K562 (cell line): Measurements from ENCODE around the gene TIMM10. TPM values are rescaled to one million over a fixed set of nuclear protein-coding genes. Genes with fewer than 3 reads are reported as not detected.

Experiments
- BACH1 ChIP-seq: fragments of 200-800 bp; sonication (Bioruptor generic); IDR thresholded peaks from 2 replicates; pipeline ENCODE4 v1.6.1; 2016; ENCODE audit warnings: missing genetic modification characterization, missing compliant biosample characterization
- CTBP1 ChIP-seq: fragments of 450-650 bp; IDR thresholded peaks from 2 replicates; pipeline ENCODE4 v1.6.1; 2016; ENCODE audit warnings: borderline replicate concordance
- CTCFL ChIP-seq: IDR thresholded peaks from 2 replicates; pipeline ENCODE4 v1.6.1; 2011; ENCODE audit warnings: borderline replicate concordance, low read depth, mild to moderate bottlenecking, moderate library complexity, low read length; ENCODE audit not compliant: insufficient read depth, poor library complexity, severe bottlenecking
- EP300 ChIP-seq: IDR thresholded peaks from 2 replicates; pipeline ENCODE4 v1.6.1; 2012; ENCODE audit warnings: low read length, improper control_type of control experiment
- FOS ChIP-seq: IDR thresholded peaks from 3 replicates; pipeline ENCODE4 v1.6.1; 2011; ENCODE audit not compliant: insufficient read length; ENCODE audit errors: extremely low read depth
- HES1 ChIP-seq: fragments of 450-650 bp; IDR thresholded peaks from 2 replicates; pipeline ENCODE4 v1.6.1; 2016; ENCODE audit warnings: low read depth, mild to moderate bottlenecking, moderate library complexity
- ILK ChIP-seq: fragments of 450-650 bp; IDR thresholded peaks from 2 replicates; pipeline ENCODE4 v1.6.1; 2016; ENCODE audit warnings: missing genetic modification characterization, low read depth, mild to moderate bottlenecking, missing compliant biosample characterization, moderate library complexity, borderline replicate concordance
- MCM2 ChIP-seq: fragments of 450-650 bp; IDR thresholded peaks from 2 replicates; pipeline ENCODE4 v1.6.1; 2017; ENCODE audit warnings: low read depth, mild to moderate bottlenecking
- MIER1 ChIP-seq: fragments of 450-650 bp; IDR thresholded peaks from 2 replicates; pipeline ENCODE4 v1.6.1; 2016; ENCODE audit warnings: antibody characterized with exemption, mild to moderate bottlenecking, low read depth
- PHB2 ChIP-seq: fragments of 450-650 bp; IDR thresholded peaks from 2 replicates; pipeline ENCODE4 v1.6.1; 2017; ENCODE audit warnings: low read depth
- PKNOX1 ChIP-seq: fragments of 450-650 bp; IDR thresholded peaks from 2 replicates; pipeline ENCODE4 v1.6.1; 2016
- RCOR1 ChIP-seq, 2 experiments: IDR thresholded peaks; 2 replicates each; pipeline ENCODE4 v1.6.1; 2012; ENCODE audit warnings: low read depth in 2 of 2, low read length in 2 of 2, borderline replicate concordance in 1 of 2, improper control_type of control experiment in 1 of 2
- SMAD4 ChIP-seq: fragments of 250-450 bp; sonication (Bioruptor Pico); conservative IDR thresholded peaks from 2 replicates; pipeline ENCODE4 v1.8.0; 2021; ENCODE audit warnings: inconsistent platforms, mild to moderate bottlenecking, moderate library complexity
- SNAPC5 ChIP-seq: fragments of 250-450 bp; sonication (Bioruptor Pico); IDR thresholded peaks from 2 replicates; pipeline ENCODE4 v1.8.0; 2021; ENCODE audit warnings: moderate library complexity, mild to moderate bottlenecking, inconsistent platforms
- SOX6 ChIP-seq: fragments of 450-650 bp; IDR thresholded peaks from 2 replicates; pipeline ENCODE4 v1.6.1; 2014; ENCODE audit warnings: mild to moderate bottlenecking
- TCFL5 ChIP-seq: fragments of 250-450 bp; sonication (Bioruptor Pico); conservative IDR thresholded peaks from 2 replicates; pipeline ENCODE4 v1.6.1; 2021; ENCODE audit warnings: mild to moderate bottlenecking, moderate library complexity, matching md5 sums
- XRCC5 ChIP-seq: fragments of 200-400 bp; formaldehyde crosslinking; IDR thresholded peaks from 2 replicates; pipeline ENCODE4 v1.6.1; 2017; ENCODE audit warnings: low read depth, mild to moderate bottlenecking, low read length
- ZC3H11A ChIP-seq: IDR thresholded peaks from 2 replicates; pipeline ENCODE4 v1.6.1; 2012; ENCODE audit warnings: low read depth, low read length, improper control_type of control experiment
- ZNF263 ChIP-seq: sonication (generic); formaldehyde crosslinking; IDR thresholded peaks from 2 replicates; pipeline ENCODE4 v1.8.0; 2022; ENCODE audit warnings: mild to moderate bottlenecking, missing genetic modification reagents, borderline replicate concordance
- ZNF507 ChIP-seq: conservative IDR thresholded peaks from 2 replicates; pipeline ENCODE4 v1.6.1; 2017; ENCODE audit warnings: missing genetic modification characterization, missing compliant biosample characterization
- ZNF740 ChIP-seq, 3 experiments: fragments of 200-800 bp in 1 of 3; sonication (Bioruptor generic) in 1 of 3; sonication (generic) in 1 of 3; formaldehyde crosslinking in 1 of 3; IDR thresholded peaks; 2 replicates each; pipeline versions ENCODE4 v1.6.1 to v1.8.0; 2016 to 2022; ENCODE audit warnings: mild to moderate bottlenecking in 2 of 3, missing compliant biosample characterization in 2 of 3, missing genetic modification characterization in 2 of 3, missing genetic modification reagents in 1 of 3
- polyA plus RNA-seq, 8 experiments: library from polyadenylated mRNA; depleted of rRNA in 4 of 8; stranded (reverse) in 5 of 8; unstranded in 3 of 8; fragments of >200 nt; fragmentation: Nextera tagmentation in 2 of 8; fragmentation: Illumina TruSeq in 1 of 8; extraction: Ambion mirVana in 2 of 8; extraction: Trizol in 1 of 8; gene quantifications; 2 replicates each; pipeline versions ENCODE4 v1.2.1 to v1.2.3, GENCODE V29; 2011 to 2014; ENCODE audit warnings: inconsistent platforms in 1 of 8, missing spikeins in 1 of 8
- total RNA-seq, 7 experiments: library from RNA; depleted of rRNA in 6 of 7; stranded (reverse); fragments of >200 nt in 6 of 7; fragmentation: Illumina TruSeq in 2 of 7; extraction: Trizol in 2 of 7; gene quantifications; 2 replicates each; pipeline versions ENCODE4 v1.2.1 to v1.2.3, GENCODE V29; 2011 to 2021; ENCODE audit warnings: low replicate concordance in 1 of 7

Gene TIMM10
- total and polyA plus RNA-seq, 9 of the 15 experiments (the other 6 are each of a cell fraction or from before 2014, with no cell fraction given) = 109 to 553 (median 172) TPM

- TF ChIP-seq MIER1 (no peak), FOS (no peak), ZNF263 (0 out of 2 replicates have a peak, but pooled peaks have one; percentile 18), HES1 (no peak), ILK (tag) (no peak), SNAPC5 (CRISPR knock-in tag) (no peak), EP300 (peak; percentile 74), CTBP1 (peak; percentile 58), SOX6 (peak; percentile 36; the same call in 1 of the 2 replicates), RCOR1 (IDR thresholded peaks at IDR 0.05; ENCODE audit: borderline replicate concordance in 1 of 2, low read depth in 2 of 2, low read length in 2 of 2) (0 out of 4 replicates have a peak, but pooled peaks of 1 of the 2 experiments have one; percentile 51), PKNOX1 (peak; percentile 5; the same call in 1 of the 2 replicates), ZNF740 (CRISPR knock-in tag; IDR thresholded peaks at IDR 0.05) (peak; percentile 47; the same call in 1 of the 2 replicates), ZNF740 (tag; IDR thresholded peaks at IDR 0.05) (no peak), ZNF507 (tag) (no peak), BACH1 (peak; percentile 83), ZC3H11A (no peak), SMAD4 (CRISPR knock-in tag) (peak; percentile 94), TCFL5 (CRISPR knock-in tag) (0 out of 2 replicates have a peak, but pooled peaks have one; percentile 36), MCM2 (no peak), CTCFL (no peak), XRCC5 (no peak), PHB2 (no peak)
These were observed 36.7 kb downstream of the TIMM10 start (continued) for GRCh38 chr11:57493507-57494503.
